GM23338 (cell line): ENCODE data around the gene NF1. TPM values are rescaled to one million over a fixed set of nuclear protein-coding genes. Genes with fewer than 3 reads are reported as not detected.

ENCODE experiments used
- ATAC-seq: fragments of 200-7000 bp; cut with Tn5 transposase; 3 replicates; pipeline ENCODE4 v1.9.1; 2020
- DNase-seq: peaks from one replicate; pipeline ENCODE4 v3.0.0-alpha.2; 2015; ENCODE audit warnings: low spot score
- H2AFZ ChIP-seq: fragments of 200-600 bp; sonication (generic); 2 replicates; pipeline ENCODE4 v1.8.0; 2016; ENCODE audit warnings: antibody characterized with exemption, mild to moderate bottlenecking, moderate library complexity
- H3F3A ChIP-seq: fragments of 200-600 bp; sonication (generic); replicated peaks from 2 replicates; pipeline ENCODE4 v1.8.0; 2017; ENCODE audit warnings: antibody characterized with exemption, mixed run types, low read depth
- H3K27ac ChIP-seq: fragments of 200-600 bp; sonication (generic); 2 replicates; pipeline ENCODE4 v1.6.1; 2016; ENCODE audit warnings: low read depth
- H3K27me3 ChIP-seq: fragments of 200-600 bp; sonication (generic); 2 replicates; pipeline ENCODE4 v1.8.0; 2016; ENCODE audit warnings: mild to moderate bottlenecking, mixed run types, moderate library complexity; ENCODE audit not compliant: insufficient read depth
- H3K36me3 ChIP-seq: fragments of 200-600 bp; sonication (generic); 2 replicates; pipeline ENCODE4 v1.8.0; 2016; ENCODE audit warnings: mild to moderate bottlenecking; ENCODE audit not compliant: insufficient read depth
- H3K4me1 ChIP-seq: fragments of 200-600 bp; sonication (generic); 2 replicates; pipeline ENCODE4 v1.8.0; 2016; ENCODE audit warnings: mild to moderate bottlenecking, moderate library complexity; ENCODE audit not compliant: insufficient read depth
- H3K4me2 ChIP-seq: fragments of 200-600 bp; sonication (generic); 2 replicates; pipeline ENCODE4 v1.7.1; 2017; ENCODE audit warnings: mixed run types
- H3K4me3 ChIP-seq: fragments of 200-600 bp; sonication (generic); 2 replicates; pipeline ENCODE4 v1.6.1; 2016; ENCODE audit warnings: mixed run types
- H3K79me2 ChIP-seq: fragments of 200-600 bp; sonication (generic); replicated peaks from 2 replicates; pipeline ENCODE4 v1.8.0; 2017; ENCODE audit warnings: mild to moderate bottlenecking; ENCODE audit not compliant: insufficient read depth
- H3K9me2 ChIP-seq: fragments of 200-600 bp; sonication (generic); 2 replicates; pipeline ENCODE4 v1.8.0; 2017; ENCODE audit not compliant: insufficient read depth
- H4K20me1 ChIP-seq: fragments of 200-600 bp; sonication (generic); replicated peaks from 2 replicates; pipeline ENCODE4 v1.8.0; 2017; ENCODE audit warnings: mild to moderate bottlenecking; ENCODE audit not compliant: insufficient read depth
- H3K27ac Mint-ChIP-seq: 2 replicates; pipeline ENCODE4 v1.8.0; 2020; ENCODE audit warnings: inconsistent platforms, mild to moderate bottlenecking, moderate library complexity, mixed read lengths
- H3K27me3 Mint-ChIP-seq: 3 replicates; pipeline ENCODE4 v1.8.0; 2022; ENCODE audit warnings: low read depth, mild to moderate bottlenecking, moderate library complexity, mixed read lengths, inconsistent platforms; ENCODE audit not compliant: insufficient read depth, poor library complexity
- H3K36me3 Mint-ChIP-seq: 3 replicates; pipeline ENCODE4 v1.8.0; 2021; ENCODE audit warnings: low read depth, mild to moderate bottlenecking, inconsistent platforms, moderate library complexity, mixed read lengths
- H3K4me1 Mint-ChIP-seq: 3 replicates; pipeline ENCODE4 v1.8.0; 2020; ENCODE audit warnings: mild to moderate bottlenecking, inconsistent platforms, mixed read lengths
- H3K4me3 Mint-ChIP-seq: 3 replicates; pipeline ENCODE4 v1.8.0; 2021; ENCODE audit warnings: moderate library complexity, mild to moderate bottlenecking, inconsistent platforms, mixed read lengths
- H3K9me3 Mint-ChIP-seq: 3 replicates; pipeline ENCODE4 v1.8.0; 2020; ENCODE audit warnings: moderate library complexity, mild to moderate bottlenecking, inconsistent platforms, mixed read lengths
- CREB1 ChIP-seq: fragments of 250-450 bp; sonication (Bioruptor Pico); IDR thresholded peaks from 2 replicates; pipeline ENCODE4 v1.5.0; 2020; ENCODE audit warnings: low read depth, mild to moderate bottlenecking, moderate library complexity
- NANOG ChIP-seq: IDR thresholded peaks from 2 replicates; pipeline ENCODE4 v1.6.1; 2016; ENCODE audit warnings: antibody characterized with exemption, borderline replicate concordance
- POLR2AphosphoS5 ChIP-seq: IDR thresholded peaks from 2 replicates; pipeline ENCODE4 v1.6.1; 2016; ENCODE audit warnings: antibody characterized with exemption, low read depth
- REST ChIP-seq: IDR thresholded peaks from one replicate; pipeline ENCODE4 v1.6.1; 2018; ENCODE audit warnings: antibody characterized with exemption; ENCODE audit not compliant: unreplicated experiment
- ZNF114 ChIP-seq: fragments of 250-450 bp; sonication (Bioruptor Pico); IDR thresholded peaks from 2 replicates; pipeline ENCODE4 v1.5.0; 2020; ENCODE audit warnings: mild to moderate bottlenecking, moderate library complexity
- ZNF331 ChIP-seq: fragments of 250-450 bp; sonication (Bioruptor Pico); IDR thresholded peaks from 2 replicates; pipeline ENCODE4 v1.5.0; 2020; ENCODE audit warnings: low read depth, mild to moderate bottlenecking, moderate library complexity
- polyA plus RNA-seq: library from polyadenylated mRNA; unstranded; fragments of >200 nt; fragmentation: Nextera tagmentation; extraction: Ambion mirVana; gene quantifications from 2 replicates; pipeline ENCODE4 v1.2.1, GENCODE V29; 2016
- total RNA-seq: library from RNA; depleted of rRNA; stranded (reverse); fragments of >200 nt; shearing (Covaris generic); gene quantifications from 2 replicates; pipeline ENCODE4 v1.2.3, GENCODE V29; 2014
- TF ChIP-seq, protein P1 (sequence below): IDR thresholded peaks from 2 replicates; pipeline ENCODE4 v1.6.1; 2016; ENCODE audit warnings: antibody characterized with exemption

Gene NF1
- total and polyA plus RNA-seq, 2 experiments from 2014 or later, result 16.3 to 49.7 TPM

DNA sequence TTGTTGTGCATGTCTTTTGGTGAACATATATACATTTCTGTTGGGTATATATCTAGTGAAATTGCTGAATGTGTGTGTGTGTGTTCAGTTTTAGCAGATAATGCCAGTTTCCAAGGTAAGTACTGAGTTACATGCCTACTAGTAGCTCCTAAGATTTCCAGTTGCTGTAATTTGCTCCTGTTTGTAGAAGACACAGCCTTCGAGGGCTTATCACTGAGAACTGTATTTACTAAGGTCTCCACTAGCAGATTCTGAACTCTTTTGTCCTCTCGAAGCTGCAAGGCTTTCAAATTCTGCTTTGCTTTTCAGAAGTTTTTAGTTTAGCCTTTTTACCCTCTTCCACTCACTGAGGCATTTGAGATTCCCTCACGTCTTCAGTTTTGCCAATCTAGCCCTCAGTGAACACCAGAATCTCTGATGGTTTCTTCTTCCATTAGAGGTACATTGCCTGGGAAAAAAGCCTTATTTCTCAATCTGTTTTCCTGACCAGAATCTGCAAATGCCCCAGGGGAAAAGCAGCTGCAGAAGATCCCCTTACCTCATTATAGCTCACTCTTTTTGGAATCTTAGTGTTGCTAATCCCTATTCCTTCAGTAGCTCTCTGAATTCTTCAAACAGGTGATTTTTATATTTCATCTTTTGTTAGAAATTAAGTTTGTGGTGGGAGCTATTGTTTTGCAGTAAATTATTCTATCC is 52.9 kb downstream of the NF1 start:
- Histone ChIP-seq H3K79me2 (peaks cover 2% of the 10 kb centered on the region), H3K27ac (no peak overlapping the region), H2AFZ (no peak overlapping the region), H4K20me1 (no peaks in the 10 kb centered on the region), H3K27me3 (no peaks in the 10 kb centered on the region), H3K4me2 (no peak overlapping the region), H3K36me3 (no peaks in the 10 kb centered on the region), H3F3A (no peaks in the 10 kb centered on the region), H3K4me1 (peaks cover 6% of the 10 kb centered on the region; the same call in 1 of the 2 replicates), H3K4me3 (no peak overlapping the region), H3K9me2 (no peaks in the 10 kb centered on the region)
- Mint-ChIP-seq H3K4me3 (no peak overlapping the region), H3K36me3 (peaks cover 8% of the 10 kb centered on the region; the same call in 2 of the 3 replicates), H3K4me1 (peaks cover 8% of the 10 kb centered on the region), H3K27me3 (no peaks in the 10 kb centered on the region), H3K9me3 (no peaks in the 10 kb centered on the region), H3K27ac (no peak overlapping the region; the same call in 1 of the 2 replicates)
- DNase-seq (no peak), ATAC-seq (no peak)
- no peak for TF ChIP-seq REST
- no peak for TF ChIP-seq ZNF114 (CRISPR knock-in tag)
- no peak for TF ChIP-seq ZNF331 (CRISPR knock-in tag)
- no peak for TF ChIP-seq CREB1 (CRISPR knock-in tag)
- no peak for TF ChIP-seq POLR2AphosphoS5

- Histone ChIP-seq H2AFZ (no peak overlapping the region), H3K79me2 (no peaks in the 10 kb centered on the region; the same call in 1 of the 2 replicates), H3K4me2 (no peak overlapping the region), H3K4me3 (no peak overlapping the region), H3K9me2 (no peaks in the 10 kb centered on the region), H3K27me3 (no peaks in the 10 kb centered on the region), H4K20me1 (no peaks in the 10 kb centered on the region), H3K4me1 (peaks cover 6% of the 10 kb centered on the region; the same call in 1 of the 2 replicates), H3K36me3 (no peaks in the 10 kb centered on the region), H3K27ac (no peak overlapping the region), H3F3A (no peaks in the 10 kb centered on the region)
- ATAC-seq (no peak), DNase-seq (no peak)
- Mint-ChIP-seq H3K4me3 (no peak overlapping the region), H3K27ac (no peak overlapping the region), H3K27me3 (no peaks in the 10 kb centered on the region), H3K36me3 (peaks cover 8% of the 10 kb centered on the region; the same call in 2 of the 3 replicates), H3K9me3 (no peaks in the 10 kb centered on the region), H3K4me1 (peaks cover 8% of the 10 kb centered on the region)
- TF ChIP-seq NANOG, result no peak
- TF ChIP-seq, protein P1, sequence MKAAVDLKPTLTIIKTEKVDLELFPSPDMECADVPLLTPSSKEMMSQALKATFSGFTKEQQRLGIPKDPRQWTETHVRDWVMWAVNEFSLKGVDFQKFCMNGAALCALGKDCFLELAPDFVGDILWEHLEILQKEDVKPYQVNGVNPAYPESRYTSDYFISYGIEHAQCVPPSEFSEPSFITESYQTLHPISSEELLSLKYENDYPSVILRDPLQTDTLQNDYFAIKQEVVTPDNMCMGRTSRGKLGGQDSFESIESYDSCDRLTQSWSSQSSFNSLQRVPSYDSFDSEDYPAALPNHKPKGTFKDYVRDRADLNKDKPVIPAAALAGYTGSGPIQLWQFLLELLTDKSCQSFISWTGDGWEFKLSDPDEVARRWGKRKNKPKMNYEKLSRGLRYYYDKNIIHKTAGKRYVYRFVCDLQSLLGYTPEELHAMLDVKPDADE, result no peak
- TF ChIP-seq POLR2AphosphoS5, result no peak
- no peak for TF ChIP-seq ZNF114 (CRISPR knock-in tag)
These were observed 53.4 kb downstream of the NF1 start for GRCh38 chr17:31148205-31148604.
